GM18498 (cell line): ENCODE measurements around the gene PAX7.

Experiments used
- ATAC-seq: cut with Tn5 transposase; IDR thresholded peaks from one replicate; pipeline ENCODE4 v1.9.1; 2021; ENCODE audit warnings: mild to moderate bottlenecking, moderate library complexity; ENCODE audit not compliant: unreplicated experiment

The PAX7 gene

GRCh38 chr1:18640228-18641004 lies 9.8 kb downstream of the PAX7 start:
- no peak for ATAC-seq

DNA sequence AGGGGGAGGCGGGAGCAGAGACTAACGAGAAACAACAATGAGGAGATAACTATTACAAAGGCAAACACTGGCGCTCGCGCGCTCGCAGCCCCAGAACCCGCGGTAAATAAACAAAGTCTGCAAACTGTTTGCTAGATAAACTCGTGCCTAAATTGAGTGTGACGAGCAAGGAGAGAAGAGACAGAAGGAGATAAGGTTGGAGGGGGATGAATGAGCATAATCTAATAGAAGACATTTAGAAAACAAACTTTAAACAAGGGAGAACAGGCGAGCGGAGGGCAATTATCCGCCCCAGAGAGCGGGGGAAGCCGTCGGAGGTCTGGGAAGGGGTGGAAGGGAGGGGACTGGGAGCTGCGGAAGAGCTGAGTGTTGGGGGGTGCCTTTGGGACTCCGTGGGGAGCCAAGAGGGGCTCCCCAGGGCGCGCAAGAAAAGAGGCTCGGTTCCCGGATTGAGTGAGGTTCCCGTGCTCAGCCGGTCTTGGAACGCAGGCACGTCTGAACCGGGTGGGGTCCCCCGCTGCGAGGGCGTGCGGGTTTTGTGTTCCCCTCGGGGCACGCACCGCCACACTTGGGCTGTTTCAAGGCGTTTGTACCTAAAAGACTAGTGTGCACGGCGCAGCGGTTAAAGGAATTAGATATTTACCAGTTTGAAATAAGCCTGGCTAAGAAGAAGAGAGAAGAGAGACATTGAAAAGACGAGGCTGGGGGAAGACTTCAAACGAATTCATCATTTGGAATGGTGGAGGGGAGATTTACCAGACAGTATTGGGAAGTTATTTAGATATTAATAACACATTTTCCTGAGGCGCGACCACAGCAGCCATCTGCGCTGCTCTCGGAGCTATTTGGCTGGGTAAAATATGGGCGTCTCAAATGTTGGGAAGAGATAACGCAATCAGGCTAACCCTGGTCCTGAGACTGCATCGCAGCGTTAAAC lies 10.6 kb downstream of the PAX7 start:
- no peak for ATAC-seq

- no peak for ATAC-seq
These were observed 11.8 kb downstream of the PAX7 start for GRCh38 chr1:18642278-18643095.

DNA sequence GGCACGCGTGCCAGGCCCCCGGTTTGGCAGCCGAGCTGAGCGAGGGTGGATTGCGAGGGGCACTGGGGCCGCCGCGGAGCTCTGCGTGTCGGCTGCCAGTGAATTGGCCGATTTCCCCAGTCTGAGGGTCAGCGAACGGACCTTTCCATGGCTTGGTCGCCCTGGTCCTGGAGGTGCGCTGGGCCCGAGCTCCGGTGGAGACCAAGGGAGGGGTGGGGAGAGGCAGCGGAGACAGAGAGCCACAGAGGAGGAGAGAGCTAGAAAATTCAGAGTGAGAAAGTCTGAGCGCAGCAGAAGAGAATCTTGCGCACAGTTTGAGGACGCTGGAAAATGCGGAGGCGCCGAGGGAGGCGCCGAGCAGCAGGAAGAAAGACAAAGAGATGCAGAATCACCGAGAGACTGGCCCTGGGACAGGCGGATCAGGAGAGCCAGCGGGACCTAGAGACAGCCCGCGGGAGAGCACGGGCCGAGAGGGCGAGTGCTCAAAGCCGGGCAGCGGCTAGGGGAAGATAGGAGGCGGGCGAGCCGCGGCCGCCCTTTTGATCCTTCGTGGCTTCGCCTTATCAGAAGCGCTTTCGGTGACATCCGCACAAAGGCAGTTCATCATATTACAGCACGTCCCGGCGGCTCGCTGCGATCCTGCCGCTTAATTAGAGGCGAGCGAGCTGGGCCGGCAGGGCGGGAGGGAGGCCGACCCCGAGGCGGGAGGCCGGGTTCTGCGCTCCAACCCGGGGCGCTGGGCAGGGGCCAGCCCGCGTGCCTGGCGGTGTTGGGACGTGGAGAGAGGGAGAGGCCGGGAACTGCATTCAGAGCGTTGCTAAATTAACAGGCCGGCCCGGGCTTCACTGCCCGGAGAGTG lies 12.7 kb downstream of the PAX7 start:
- ATAC-seq: no peak

DNA sequence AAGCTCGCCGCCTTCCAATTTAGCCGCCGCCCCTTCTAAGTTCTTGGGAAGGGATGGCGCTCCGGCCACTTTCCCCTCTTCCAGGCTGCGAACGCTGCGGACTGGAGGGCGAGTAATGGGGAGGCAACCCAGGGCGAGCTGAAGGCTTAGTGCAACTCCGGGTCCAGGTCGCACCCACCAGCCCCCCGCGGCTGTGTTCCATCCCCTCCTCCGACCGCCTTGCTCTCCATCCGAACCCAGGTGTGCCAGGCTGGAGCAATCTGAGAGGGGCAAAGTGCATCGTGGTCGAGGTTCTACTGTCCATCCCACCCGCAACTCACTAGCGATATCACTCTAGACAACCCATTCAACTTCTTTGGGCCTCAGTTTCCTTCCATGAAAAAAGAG lies 13.4 kb downstream of the PAX7 start:
- ATAC-seq: no peak

GRCh38 chr1:18644446-18644845 lies 13.8 kb downstream of the PAX7 start:
- ATAC-seq: no peak

DNA sequence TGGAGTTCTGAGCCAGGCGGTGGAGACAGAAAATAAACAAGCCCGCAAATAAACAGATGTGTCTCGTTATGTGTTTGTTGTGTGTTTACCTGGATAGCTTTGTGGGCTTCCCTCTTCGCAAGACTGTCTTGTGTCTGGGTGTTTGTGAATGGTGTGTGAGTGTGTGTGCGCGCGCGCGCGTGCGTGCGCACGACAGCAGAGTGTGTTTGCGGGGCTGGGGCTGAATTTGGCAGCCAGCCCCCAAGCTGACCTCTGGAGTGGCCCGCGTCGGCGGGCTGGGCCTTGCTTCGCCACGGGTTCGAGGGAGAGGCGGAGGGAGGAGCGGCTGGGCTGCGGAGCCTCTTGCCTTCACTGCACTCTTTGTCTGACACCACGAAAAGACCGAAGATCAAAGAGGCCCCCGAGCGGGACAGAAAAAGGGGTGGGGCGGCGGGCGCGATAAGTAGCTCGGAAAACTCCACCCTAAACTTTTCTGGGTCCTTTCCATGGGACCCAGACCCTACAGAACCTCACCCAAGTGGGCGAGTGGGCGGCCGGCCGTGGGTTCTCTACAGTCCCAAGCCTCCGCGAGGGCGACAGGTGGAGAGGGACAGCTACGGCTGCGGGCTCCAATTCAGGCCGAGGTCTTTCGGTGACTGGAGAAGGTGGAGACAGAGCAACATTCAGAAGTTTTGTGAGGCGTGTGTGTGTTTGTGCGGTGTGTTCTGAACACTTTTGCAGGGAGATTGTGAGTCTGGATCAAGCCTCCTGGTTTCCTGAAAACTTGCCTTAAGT lies 14.5 kb downstream of the PAX7 start:
- no peak for ATAC-seq

GRCh38 chr1:18645747-18646090 lies 15.1 kb downstream of the PAX7 start:
- ATAC-seq: no peak

GRCh38 chr1:18646091-18646785 lies 15.6 kb downstream of the PAX7 start:
- no peak for ATAC-seq

DNA sequence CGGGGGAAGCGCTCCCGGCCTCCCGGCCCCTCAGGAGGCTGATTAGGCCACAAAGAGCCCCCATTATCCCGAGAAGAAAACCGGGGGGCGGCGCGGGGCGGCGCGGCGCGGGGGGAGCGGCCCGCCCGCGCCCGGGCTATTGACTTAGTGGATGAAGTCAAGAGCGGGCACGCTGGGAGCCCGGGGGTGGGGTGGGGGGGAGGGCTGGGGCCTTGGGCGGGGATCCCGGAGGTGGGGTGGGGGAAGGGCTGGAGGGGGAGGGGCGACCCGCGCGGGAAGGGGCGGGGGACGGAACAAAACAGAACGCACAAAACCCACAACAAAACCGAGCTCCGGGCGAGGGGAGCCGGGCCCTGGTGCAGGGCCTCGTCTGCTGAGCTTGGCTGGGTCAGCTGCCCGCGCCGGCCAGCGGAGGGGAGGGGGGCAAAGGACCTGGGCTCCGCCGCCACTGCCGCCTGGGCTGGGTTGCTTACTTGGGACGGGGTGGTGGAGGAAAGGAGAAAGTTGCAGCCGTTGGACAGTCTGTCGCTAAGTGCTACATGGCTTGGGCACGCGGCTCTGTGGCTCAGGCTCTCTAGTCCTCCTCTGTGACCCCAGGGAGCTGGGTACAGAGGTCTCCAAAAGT lies 16.3 kb downstream of the PAX7 start:
- no peak for ATAC-seq

- no peak for ATAC-seq
These were observed 17.1 kb downstream of the PAX7 start for GRCh38 chr1:18647681-18648214.

GRCh38 chr1:18649693-18650370 lies 19.2 kb downstream of the PAX7 start:
- ATAC-seq: no peak

GRCh38 chr1:18651713-18652112 lies 21.1 kb downstream of the PAX7 start:
- ATAC-seq: no peak

GRCh38 chr1:18652791-18653190 lies 22.1 kb downstream of the PAX7 start:
- ATAC-seq: no peak

DNA sequence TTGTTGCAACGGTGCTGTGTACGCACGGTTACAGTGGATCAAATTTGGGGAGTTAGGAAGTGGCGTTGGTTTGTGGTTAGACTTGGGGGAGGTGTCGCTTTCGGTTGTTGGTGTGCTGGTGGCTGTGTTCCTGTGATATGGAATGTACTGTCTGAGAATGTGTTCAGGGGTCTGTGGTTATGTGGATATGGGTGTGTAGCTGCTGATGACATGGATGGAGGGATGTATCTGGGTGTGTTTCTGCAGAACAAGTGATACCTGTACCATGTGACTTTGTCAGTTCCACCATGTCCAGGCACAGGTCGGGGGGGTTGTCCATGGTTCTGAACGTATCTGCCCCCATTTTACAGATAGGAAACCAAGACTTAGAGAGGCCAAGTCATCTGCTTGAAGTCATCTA lies 22.7 kb downstream of the PAX7 start:
- ATAC-seq: no peak

DNA sequence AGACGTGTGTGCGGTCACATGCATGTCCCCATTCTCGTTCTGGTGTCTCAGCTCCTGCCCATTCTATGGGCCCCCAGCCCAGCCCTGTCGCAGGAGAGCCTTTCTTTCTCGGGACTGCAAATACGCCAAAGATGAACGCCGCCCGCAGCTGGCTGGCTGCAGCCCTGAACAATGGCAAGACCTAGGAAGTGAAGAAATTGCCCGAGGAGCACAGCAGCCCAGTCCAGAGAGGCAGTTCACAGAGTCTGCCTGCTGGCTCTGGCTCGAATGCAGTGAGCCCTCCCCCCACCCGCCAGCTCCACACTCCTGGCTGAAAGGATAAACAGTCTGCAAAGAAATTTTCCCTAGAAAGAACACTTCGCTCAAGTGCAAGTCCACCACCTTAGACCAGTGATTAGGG lies 23.3 kb downstream of the PAX7 start:
- no peak for ATAC-seq

DNA sequence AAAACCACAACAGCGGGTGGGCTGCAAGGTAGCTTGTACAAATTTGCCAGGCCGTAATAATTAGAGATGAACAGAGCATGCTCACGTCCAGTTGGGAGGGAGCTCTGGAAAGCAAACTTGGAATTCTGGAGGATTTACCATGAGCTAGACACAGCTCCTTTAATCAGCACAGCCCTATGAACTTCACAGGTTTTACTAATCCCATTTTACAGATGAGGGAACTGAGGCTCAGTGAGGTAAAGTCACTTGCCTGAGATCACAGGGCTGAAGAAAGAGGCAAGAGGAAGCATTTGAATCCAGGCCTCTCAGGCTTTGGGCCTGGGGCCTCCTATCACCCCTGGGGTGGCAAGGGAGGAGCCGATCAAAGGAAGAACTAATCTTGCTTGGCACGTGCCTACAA lies 24.0 kb downstream of the PAX7 start:
- ATAC-seq: no peak
